ENCODE results near the gene COL6A3.

COL6A3 gene

DNA sequence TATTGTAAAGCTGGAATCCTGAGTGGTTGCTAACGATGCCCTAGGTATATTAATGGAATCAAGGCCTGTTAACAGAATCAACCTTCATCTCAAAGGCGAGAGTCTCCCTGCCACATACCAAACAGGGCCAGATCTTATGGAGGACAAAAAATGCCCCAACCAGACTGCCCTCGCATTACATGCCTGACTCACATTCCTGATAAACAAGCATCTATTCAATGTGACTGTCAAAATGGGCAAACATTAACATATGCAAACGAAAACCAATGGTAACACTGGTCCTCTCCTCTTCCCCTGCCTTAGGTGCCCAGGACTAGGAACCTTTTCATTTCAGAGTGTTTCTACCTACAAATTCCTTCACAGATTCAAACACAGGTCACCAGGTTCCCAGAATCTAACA, 83.4 kb downstream of the COL6A3 start:
- ATAC-seq (replicated peaks) (no peak), DNase-seq (no peak)
- Mint-ChIP-seq H3K4me1 (ENCODE audit: low read depth in 2 of 2) (no peaks in the 10 kb centered on the region), H3K27ac (no peak overlapping the region), H3K9me3 (no peaks in the 10 kb centered on the region), H3K4me3 (no peak overlapping the region), H3K27me3 (peaks cover 0 to 10% of the 10 kb centered on the region in 2 donors), H3K36me3 (ENCODE audit: insufficient read depth) (no peaks in the 10 kb centered on the region)

DNA sequence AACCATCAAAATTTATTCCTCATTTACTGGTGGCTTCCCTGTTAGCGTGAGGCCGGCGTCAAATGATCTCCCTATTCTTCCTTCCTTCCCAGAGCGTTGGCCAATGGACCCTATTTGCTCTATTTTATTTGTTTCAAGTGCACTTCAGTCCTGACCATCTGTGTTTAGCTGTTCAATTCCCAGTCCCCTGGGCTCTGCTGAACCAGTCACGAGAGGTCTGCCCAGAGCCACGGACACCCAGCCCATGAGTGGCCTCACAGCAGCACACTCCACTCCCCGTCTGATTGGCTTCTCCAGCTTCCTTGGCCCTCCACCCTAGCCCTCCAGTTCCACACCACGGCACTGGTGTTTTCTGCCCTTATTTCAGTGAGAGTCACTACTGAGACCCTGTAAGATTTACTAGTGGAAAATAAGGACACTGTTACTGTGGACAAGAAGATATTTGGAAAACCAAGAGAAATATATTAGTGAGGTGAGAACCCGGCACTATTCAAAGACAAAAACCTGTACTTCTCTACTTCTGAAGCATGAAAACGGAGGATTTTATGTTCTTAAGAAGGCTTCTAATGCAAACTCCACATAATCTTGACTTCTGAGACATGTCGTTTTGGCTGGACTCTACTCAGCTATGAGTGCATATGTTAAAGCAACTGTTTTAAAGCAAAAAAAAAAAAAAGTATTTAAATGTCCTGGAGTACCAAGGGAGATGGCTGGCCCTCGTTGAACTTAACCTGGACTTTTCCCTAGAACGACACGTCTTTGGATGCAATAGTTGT, 86.6 kb downstream of the COL6A3 start:
- Mint-ChIP-seq H3K36me3 (ENCODE audit: insufficient read depth) (no peaks in the 10 kb centered on the region), H3K27me3 (peaks cover 0 to 32% of the 10 kb centered on the region in 2 donors), H3K4me1 (ENCODE audit: low read depth in 2 of 2) (no peaks in the 10 kb centered on the region), H3K9me3 (no peaks in the 10 kb centered on the region), H3K27ac (no peak overlapping the region), H3K4me3 (no peak overlapping the region)
- ATAC-seq (replicated peaks): no peak
- no peak for DNase-seq

DNA sequence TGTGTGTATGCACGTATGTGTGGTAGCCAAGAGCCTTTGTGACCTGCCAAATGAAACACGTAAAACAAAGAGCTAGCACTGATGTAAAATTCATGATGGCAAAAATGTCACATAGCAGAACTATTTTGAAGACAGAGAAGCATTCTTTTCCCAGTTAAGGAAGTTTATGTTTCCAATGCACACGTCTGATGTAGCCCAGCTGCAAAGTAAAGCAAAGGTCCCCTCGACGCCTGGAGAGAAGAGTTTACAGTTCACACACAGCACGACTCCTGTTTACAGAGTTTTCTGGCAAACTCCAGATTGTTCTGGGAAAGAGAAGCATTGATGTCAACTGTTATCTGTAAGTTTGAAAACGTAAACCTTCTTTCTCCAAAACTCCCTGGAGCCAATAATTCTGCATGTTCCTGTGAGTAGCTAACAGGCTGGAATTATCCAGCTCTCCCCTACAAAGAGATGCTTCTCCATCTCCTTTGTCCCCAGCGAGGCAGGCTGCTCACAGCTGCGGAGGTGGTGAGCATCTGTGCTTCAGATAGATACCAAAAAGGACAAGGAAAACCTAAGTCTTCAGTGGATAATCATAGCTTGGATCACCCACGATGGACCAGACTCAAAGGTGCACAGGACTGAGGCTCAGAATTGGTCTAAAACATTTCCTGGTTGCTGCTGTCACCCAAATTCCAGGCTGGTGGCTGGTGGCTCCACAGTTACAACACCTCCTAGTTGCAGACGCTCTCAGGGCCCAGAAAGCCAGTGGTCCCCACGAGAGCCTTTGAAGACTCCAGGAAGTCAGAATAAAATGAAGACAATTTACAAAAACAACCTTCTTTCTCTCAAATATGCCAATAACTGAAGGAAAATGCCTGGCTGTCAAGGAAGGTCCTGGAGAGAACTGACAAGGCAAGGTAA, 87.4 kb downstream of the COL6A3 start:
- DNase-seq: no peak

GRCh38 chr2:237324837-237325236, 89.1 kb downstream of the COL6A3 start:
- H3K27me3 Mint-ChIP-seq: peaks cover 10 to 58% of the 10 kb centered on the region in 2 donors
- no peak overlapping the region for H3K27ac Mint-ChIP-seq
- DNase-seq (no peak), ATAC-seq (replicated peaks) (no peak)
- H3K4me3 Mint-ChIP-seq: no peak overlapping the region
- no peaks in the 10 kb centered on the region for H3K36me3 Mint-ChIP-seq (ENCODE audit: insufficient read depth)
- H3K4me1 Mint-ChIP-seq (ENCODE audit: low read depth in 2 of 2): no peaks in the 10 kb centered on the region
- H3K9me3 Mint-ChIP-seq: no peaks in the 10 kb centered on the region

More for the DNA sequence above, 87.4 kb downstream of the COL6A3 start:
- H3K36me3 Mint-ChIP-seq (ENCODE audit: insufficient read depth): no peaks in the 10 kb centered on the region
- no peak overlapping the region for H3K27ac Mint-ChIP-seq
- H3K4me3 Mint-ChIP-seq: no peak overlapping the region
- no peaks in the 10 kb centered on the region for H3K9me3 Mint-ChIP-seq
- no peaks in the 10 kb centered on the region for H3K4me1 Mint-ChIP-seq (ENCODE audit: low read depth in 2 of 2)
- H3K27me3 Mint-ChIP-seq: peaks cover 0 to 41% of the 10 kb centered on the region in 2 donors
- no peak for ATAC-seq (replicated peaks)

GRCh38 chr2:237324405-237324831, 89.5 kb downstream of the COL6A3 start:
- no peak overlapping the region for H3K27ac Mint-ChIP-seq
- no peak overlapping the region for H3K4me3 Mint-ChIP-seq
- no peaks in the 10 kb centered on the region for H3K4me1 Mint-ChIP-seq (ENCODE audit: low read depth in 2 of 2)
- no peaks in the 10 kb centered on the region for H3K36me3 Mint-ChIP-seq (ENCODE audit: insufficient read depth)
- H3K27me3 Mint-ChIP-seq: peaks cover 13 to 62% of the 10 kb centered on the region in 2 donors
- no peak for DNase-seq
- no peaks in the 10 kb centered on the region for H3K9me3 Mint-ChIP-seq
- ATAC-seq (replicated peaks): no peak

- Mint-ChIP-seq H3K9me3 (no peaks in the 10 kb centered on the region), H3K4me1 (ENCODE audit: low read depth in 2 of 2) (no peaks in the 10 kb centered on the region), H3K36me3 (ENCODE audit: insufficient read depth) (no peaks in the 10 kb centered on the region), H3K27me3 (peaks cover 13 to 70% of the 10 kb centered on the region in 2 donors), H3K4me3 (no peak overlapping the region), H3K27ac (no peak overlapping the region)
- no peak for DNase-seq
- no peak for ATAC-seq (replicated peaks)
These were observed 90.3 kb downstream of the COL6A3 start for GRCh38 chr2:237323656-237324055.

- no peak for ATAC-seq (replicated peaks)
- H3K4me3 Mint-ChIP-seq: no peak overlapping the region
- DNase-seq: no peak
- H3K36me3 Mint-ChIP-seq (ENCODE audit: insufficient read depth): no peaks in the 10 kb centered on the region
- H3K27me3 Mint-ChIP-seq: peaks cover 16 to 80% of the 10 kb centered on the region in 2 donors
- no peak overlapping the region for H3K27ac Mint-ChIP-seq
- no peaks in the 10 kb centered on the region for H3K9me3 Mint-ChIP-seq
- H3K4me1 Mint-ChIP-seq (ENCODE audit: low read depth in 2 of 2): no peaks in the 10 kb centered on the region
These were observed 91.4 kb downstream of the COL6A3 start for GRCh38 chr2:237322564-237322963.

- Mint-ChIP-seq H3K4me1 (ENCODE audit: low read depth in 2 of 2) (no peaks in the 10 kb centered on the region), H3K27me3 (peaks cover 22 to 89% of the 10 kb centered on the region in 2 donors), H3K27ac (no peak overlapping the region), H3K36me3 (ENCODE audit: insufficient read depth) (no peaks in the 10 kb centered on the region), H3K4me3 (no peak overlapping the region), H3K9me3 (no peaks in the 10 kb centered on the region)
- DNase-seq (no peak), ATAC-seq (replicated peaks) (no peak)
These were observed 92.2 kb downstream of the COL6A3 start for GRCh38 chr2:237321746-237322145.

GRCh38 chr2:237320801-237321560, 93.0 kb downstream of the COL6A3 start:
- no peak overlapping the region for H3K27ac Mint-ChIP-seq
- ATAC-seq (replicated peaks): no peak
- no peaks in the 10 kb centered on the region for H3K9me3 Mint-ChIP-seq

DNA sequence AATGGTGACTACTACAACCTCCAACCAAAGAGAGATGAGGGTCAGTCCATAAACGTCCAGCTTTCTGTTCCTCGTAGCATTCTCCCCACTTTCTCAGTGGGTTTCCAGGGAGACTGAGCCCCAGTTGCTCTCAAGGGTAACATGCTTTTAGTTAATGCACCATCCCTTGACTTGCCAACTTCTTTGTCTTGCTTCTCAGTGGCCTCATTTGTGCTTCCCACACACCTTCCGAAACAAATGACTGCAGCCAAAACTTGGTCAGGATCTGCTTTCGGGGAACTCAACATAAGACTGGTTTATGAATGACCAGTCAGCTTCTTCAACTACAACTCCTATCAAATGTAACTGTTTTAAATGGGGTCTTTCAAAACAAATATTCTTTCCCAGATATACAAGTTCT, 94.1 kb downstream of the COL6A3 start:
- Mint-ChIP-seq H3K4me3 (no peak overlapping the region), H3K27me3 (peaks cover 22 to 89% of the 10 kb centered on the region in 2 donors), H3K4me1 (ENCODE audit: low read depth in 2 of 2) (no peaks in the 10 kb centered on the region), H3K36me3 (ENCODE audit: insufficient read depth) (no peaks in the 10 kb centered on the region), H3K27ac (no peak overlapping the region), H3K9me3 (no peaks in the 10 kb centered on the region)
- no peak for DNase-seq
- ATAC-seq (replicated peaks): no peak

More at GRCh38 chr2:237320801-237321560, 93.0 kb downstream of the COL6A3 start:
- Mint-ChIP-seq H3K4me1 (ENCODE audit: low read depth in 2 of 2) (no peaks in the 10 kb centered on the region), H3K4me3 (no peak overlapping the region), H3K27me3 (peaks cover 22 to 91% of the 10 kb centered on the region in 2 donors), H3K36me3 (ENCODE audit: insufficient read depth) (no peaks in the 10 kb centered on the region)
- DNase-seq: no peak

DNA sequence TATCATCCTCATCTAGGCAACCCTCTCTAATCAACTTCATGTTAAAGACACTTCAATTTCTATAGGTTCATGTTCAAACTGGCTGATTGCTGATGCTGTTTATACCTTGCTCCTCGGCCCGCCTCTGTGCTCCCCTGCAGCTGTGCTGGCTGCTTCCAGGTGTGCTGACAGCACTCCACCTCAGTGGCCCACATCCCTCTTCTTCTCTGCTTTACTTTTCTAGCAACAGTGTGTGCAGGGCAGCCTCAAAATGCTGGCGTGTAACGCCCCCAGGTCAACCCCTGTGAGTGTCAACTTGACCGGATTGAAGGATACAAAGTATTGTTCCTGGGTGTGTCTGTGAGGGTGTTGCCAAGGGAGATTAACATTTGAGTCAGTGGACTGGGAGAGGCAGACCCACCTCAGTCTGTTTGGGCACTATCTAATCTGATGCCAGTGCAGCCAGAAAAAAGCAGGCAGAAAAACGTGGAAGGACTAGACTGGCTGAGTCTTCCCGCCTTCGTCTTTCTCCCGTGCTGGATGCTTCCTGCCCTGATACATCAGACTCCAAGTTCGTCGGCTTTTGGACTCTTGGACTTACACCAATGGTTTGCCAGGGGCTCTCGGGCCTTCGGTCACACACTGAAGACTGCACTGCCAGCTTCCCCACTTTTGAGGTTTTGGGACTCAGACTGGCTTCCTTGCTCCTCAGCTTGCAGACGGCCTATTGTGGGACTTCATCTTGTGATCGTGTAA, 94.7 kb downstream of the COL6A3 start:
- no peaks in the 10 kb centered on the region for H3K36me3 Mint-ChIP-seq (ENCODE audit: insufficient read depth)
- no peaks in the 10 kb centered on the region for H3K4me1 Mint-ChIP-seq (ENCODE audit: low read depth in 2 of 2)
- no peak overlapping the region for H3K27ac Mint-ChIP-seq
- H3K4me3 Mint-ChIP-seq: no peak overlapping the region
- no peak for ATAC-seq (replicated peaks)
- no peak for DNase-seq
- no peaks in the 10 kb centered on the region for H3K9me3 Mint-ChIP-seq
- peaks cover 22 to 87% of the 10 kb centered on the region in 2 donors for H3K27me3 Mint-ChIP-seq

DNA sequence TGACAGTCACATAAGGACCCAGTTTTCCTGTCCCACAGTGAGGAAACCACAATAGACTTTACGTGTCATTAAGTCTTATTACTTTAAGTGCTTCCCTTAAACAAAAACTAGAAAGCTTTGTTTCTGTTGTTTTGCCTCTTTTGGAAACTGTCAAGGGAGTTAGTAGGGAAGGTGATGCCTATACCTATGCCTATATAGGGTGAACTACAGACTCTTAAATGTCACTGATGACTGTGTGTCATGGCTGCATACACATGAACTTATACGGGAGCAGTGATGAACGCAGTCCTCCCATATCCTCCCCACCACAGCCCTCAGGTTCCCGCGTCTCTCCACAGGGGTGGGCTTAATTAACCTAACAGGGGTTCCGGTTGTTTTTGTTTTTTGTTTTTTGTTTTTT, 97.6 kb downstream of the COL6A3 start:
- DNase-seq (no peak), ATAC-seq (replicated peaks) (no peak)
- no peaks in the 10 kb centered on the region for H3K9me3 Mint-ChIP-seq

DNA sequence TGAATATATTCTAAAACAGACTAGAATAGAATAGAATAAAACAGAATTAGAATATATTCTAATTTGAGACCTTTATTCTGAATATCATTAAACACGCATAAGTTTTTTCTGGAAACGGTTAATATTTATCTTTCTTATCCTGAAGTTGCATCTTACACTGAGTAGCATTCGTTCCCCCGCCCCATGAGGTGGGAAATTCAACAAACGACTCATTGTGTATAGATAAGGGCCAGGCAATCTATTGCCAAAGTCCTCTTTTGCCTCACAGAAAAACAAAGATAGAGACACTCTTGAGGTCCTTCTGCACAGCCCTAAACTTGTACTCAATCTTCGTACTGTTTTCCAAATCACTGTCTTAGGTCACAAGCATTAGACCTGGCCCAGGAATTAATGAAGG, 98.1 kb downstream of the COL6A3 start:
- no peak for DNase-seq
- no peaks in the 10 kb centered on the region for H3K9me3 Mint-ChIP-seq

More for the DNA sequence above, 97.6 kb downstream of the COL6A3 start:
- no peak overlapping the region for H3K4me3 Mint-ChIP-seq
- H3K27ac Mint-ChIP-seq: no peak overlapping the region
- H3K4me1 Mint-ChIP-seq (ENCODE audit: low read depth in 2 of 2): no peaks in the 10 kb centered on the region
- peaks cover 33 to 75% of the 10 kb centered on the region in 2 donors for H3K27me3 Mint-ChIP-seq
- H3K36me3 Mint-ChIP-seq (ENCODE audit: insufficient read depth): no peaks in the 10 kb centered on the region

More for the DNA sequence above, 98.1 kb downstream of the COL6A3 start:
- Mint-ChIP-seq H3K36me3 (ENCODE audit: insufficient read depth) (no peaks in the 10 kb centered on the region), H3K4me1 (ENCODE audit: low read depth in 2 of 2) (no peaks in the 10 kb centered on the region), H3K27me3 (peaks cover 33 to 72% of the 10 kb centered on the region in 2 donors), H3K4me3 (no peak overlapping the region), H3K27ac (no peak overlapping the region)
- no peak for ATAC-seq (replicated peaks)
